ENCODE results near the gene REG4.
A peak's percentile ranks its signal among the peaks of the same experiment; 100 is the strongest.
"Not testable (repeated sequence)": the region's sequence is repeated elsewhere in the genome, so short reads cannot be mapped to it uniquely, and the experiment has no call there.

REG4 gene

GRCh38 chr1:119805746-119806145 lies 5.5 kb downstream of the REG4 start:
- DNase-seq = no peak

GRCh38 chr1:119805247-119805646 lies 6.0 kb downstream of the REG4 start:
- no peak for DNase-seq

GRCh38 chr1:119799599-119800177 lies 11.6 kb downstream of the REG4 start:
- DNase-seq = no peak

GRCh38 chr1:119799003-119799402 lies 12.3 kb downstream of the REG4 start:
- DNase-seq = no peak

- DNase-seq = no peak
These were observed 13.7 kb downstream of the REG4 start for GRCh38 chr1:119797606-119798005.

GRCh38 chr1:119797162-119797561 lies 14.1 kb downstream of the REG4 start:
- DNase-seq = no peak

GRCh38 chr1:119795261-119796200 lies 15.7 kb downstream of the REG4 start:
- DNase-seq = no peak

- DNase-seq = no peak
These were observed 16.4 kb downstream of the REG4 start for GRCh38 chr1:119794876-119795240.

GRCh38 chr1:119794230-119794875 lies 16.9 kb downstream of the REG4 start:
- DNase-seq = no peak

- DNase-seq = no peak
These were observed 19.9 kb downstream of the REG4 start for GRCh38 chr1:119791377-119791776.

GRCh38 chr1:119790451-119791198 lies 20.6 kb downstream of the REG4 start:
- no peak for DNase-seq

- no peak for DNase-seq
These were observed 23.5 kb downstream of the REG4 start for GRCh38 chr1:119787776-119788175.

- peak; percentile 46 for DNase-seq
These were observed 24.7 kb downstream of the REG4 start for GRCh38 chr1:119786473-119787050.

GRCh38 chr1:119786046-119786445 lies 25.2 kb downstream of the REG4 start:
- DNase-seq = not testable (repeated sequence)

- peak; percentile 57 for DNase-seq
These were observed 27.0 kb downstream of the REG4 start for GRCh38 chr1:119784191-119784781.

- DNase-seq = peak; percentile 23
These were observed 27.7 kb downstream of the REG4 start for GRCh38 chr1:119783354-119784185.

GRCh38 chr1:119782631-119783325 lies 28.5 kb downstream of the REG4 start:
- DNase-seq = no peak

- no peak for DNase-seq
These were observed 29.6 kb downstream of the REG4 start for GRCh38 chr1:119781434-119782210.

GRCh38 chr1:119779869-119780356 lies 31.3 kb downstream of the REG4 start:
- no peak for DNase-seq
